ENCODE results near the gene ZDHHC18.

ZDHHC18 gene

GRCh38 chr1:26826261-26827105, at the start of gene ZDHHC18:
Gene ZDHHC18, plus strand, starts transcription at chr1:26826688. Its CDS starts 117 bp downstream, at chr1:26826805.
- DNase-seq (ENCODE audit: extremely low spot score): peak; percentile 88
- peak; percentile 75 for TF ChIP-seq CTCF (IDR thresholded peaks at IDR 0.05; ENCODE audit: control extremely low read depth, extremely low read depth, low read depth, missing control alignments)
- POLR2A ChIA-PET: no interaction called here
- CTCF ChIA-PET: interaction anchor here (1.0 to 2.6 kb wide), 8 partner anchors 8 to 130 kb away, joined by 3 to 17 read pairs (median 5); no protein-coding TSS in a partner anchor

- ChIA-PET CTCF (interaction anchor here (0.7 to 4.2 kb wide), 11 partner anchors 8 to 279 kb away, joined by 3 to 28 read pairs (median 6); partner anchors contain the start of gene PIGV), POLR2A (interaction anchor here (0.5 kb wide), 1 partner anchor 333 kb away, joined by 4 read pairs; no protein-coding TSS in a partner anchor)
- DNase-seq (ENCODE audit: extremely low spot score): no peak
- no peak for TF ChIP-seq CTCF (IDR thresholded peaks at IDR 0.05; ENCODE audit: control extremely low read depth, extremely low read depth, low read depth, missing control alignments)
Measured at GRCh38 chr1:26779098-26779668, 47.3 kb upstream of the ZDHHC18 start.

GRCh38 chr1:26780344-26780957, 46.0 kb upstream of the ZDHHC18 start:
- CTCF ChIA-PET: interaction anchor here (1.1 to 4.2 kb wide), 3 partner anchors 7 to 179 kb away, joined by 3 to 28 read pairs (median 11); partner anchors contain the start of gene PIGV
- DNase-seq (ENCODE audit: extremely low spot score): no peak
- no peak for TF ChIP-seq CTCF (IDR thresholded peaks at IDR 0.05; ENCODE audit: control extremely low read depth, extremely low read depth, low read depth, missing control alignments)
- POLR2A ChIA-PET: no interaction called here

- ChIA-PET CTCF (interaction anchor here (0.8 to 2.9 kb wide), 5 partner anchors 9 to 179 kb away, joined by 3 to 11 read pairs (median 3); no protein-coding TSS in a partner anchor), POLR2A (no interaction called here)
- DNase-seq (ENCODE audit: extremely low spot score): no peak
- TF ChIP-seq CTCF (IDR thresholded peaks at IDR 0.05; ENCODE audit: control extremely low read depth, extremely low read depth, low read depth, missing control alignments): no peak
Measured at GRCh38 chr1:26781206-26781825, 45.2 kb upstream of the ZDHHC18 start.

- ChIA-PET CTCF (interaction anchor here (1.1 to 9.7 kb wide), 3 partner anchors 96 to 181 kb away, joined by 3 to 257 read pairs (median 5); no protein-coding TSS in a partner anchor), POLR2A (no interaction called here)
- no peak for TF ChIP-seq CTCF (IDR thresholded peaks at IDR 0.05; ENCODE audit: control extremely low read depth, extremely low read depth, low read depth, missing control alignments)
- DNase-seq (ENCODE audit: extremely low spot score): no peak
Measured at GRCh38 chr1:26782521-26783212, 43.8 kb upstream of the ZDHHC18 start.
